Suprapubic skin (tissue), 4 donors: Measurements from ENCODE around the gene UBE3C.

ENCODE experiments used
- EP300 ChIP-seq: sonication (generic); formaldehyde crosslinking; IDR thresholded peaks from one replicate; pipeline ENCODE4 v1.6.1; 2017; ENCODE audit warnings: antibody characterized with exemption
- POLR2A ChIP-seq, 2 donors: fragments of 450-650 bp; IDR thresholded peaks; one replicate each; pipeline ENCODE4 v1.6.1; 2017; ENCODE audit warnings: antibody characterized with exemption in 2 of 2, mild to moderate bottlenecking in 2 of 2, moderate library complexity in 2 of 2
- POLR2AphosphoS5 ChIP-seq, 3 donors: sonication (generic); formaldehyde crosslinking; IDR thresholded peaks; one replicate each; pipeline ENCODE4 v1.6.1; 2017; ENCODE audit warnings: antibody characterized with exemption in 3 of 3
- TF ChIP-seq, protein P1 (sequence below), 2 donors: fragments of 200-600 bp in 1 of 2; fragments of 450-650 bp in 1 of 2; sonication (generic) in 1 of 2; IDR thresholded peaks; one replicate each; pipeline ENCODE4 v1.5.1; 2016 to 2019; ENCODE audit warnings: antibody characterized with exemption in 2 of 2, mild to moderate bottlenecking in 1 of 2, moderate library complexity in 1 of 2

- TF ChIP-seq, protein P1, sequence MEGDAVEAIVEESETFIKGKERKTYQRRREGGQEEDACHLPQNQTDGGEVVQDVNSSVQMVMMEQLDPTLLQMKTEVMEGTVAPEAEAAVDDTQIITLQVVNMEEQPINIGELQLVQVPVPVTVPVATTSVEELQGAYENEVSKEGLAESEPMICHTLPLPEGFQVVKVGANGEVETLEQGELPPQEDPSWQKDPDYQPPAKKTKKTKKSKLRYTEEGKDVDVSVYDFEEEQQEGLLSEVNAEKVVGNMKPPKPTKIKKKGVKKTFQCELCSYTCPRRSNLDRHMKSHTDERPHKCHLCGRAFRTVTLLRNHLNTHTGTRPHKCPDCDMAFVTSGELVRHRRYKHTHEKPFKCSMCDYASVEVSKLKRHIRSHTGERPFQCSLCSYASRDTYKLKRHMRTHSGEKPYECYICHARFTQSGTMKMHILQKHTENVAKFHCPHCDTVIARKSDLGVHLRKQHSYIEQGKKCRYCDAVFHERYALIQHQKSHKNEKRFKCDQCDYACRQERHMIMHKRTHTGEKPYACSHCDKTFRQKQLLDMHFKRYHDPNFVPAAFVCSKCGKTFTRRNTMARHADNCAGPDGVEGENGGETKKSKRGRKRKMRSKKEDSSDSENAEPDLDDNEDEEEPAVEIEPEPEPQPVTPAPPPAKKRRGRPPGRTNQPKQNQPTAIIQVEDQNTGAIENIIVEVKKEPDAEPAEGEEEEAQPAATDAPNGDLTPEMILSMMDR (IDR thresholded peaks at IDR 0.05) = no peak
- TF ChIP-seq POLR2A (IDR thresholded peaks at IDR 0.05) (no peak), EP300 (no peak), POLR2AphosphoS5 (IDR thresholded peaks at IDR 0.05) (no peak)
Measured at GRCh38 chr7:157211690-157212089, 73.0 kb downstream of the UBE3C start.
